GM23338 (cell line): ENCODE measurements around the gene FHL2. TPM values are rescaled to one million over a fixed set of nuclear protein-coding genes. Genes with fewer than 3 reads are reported as not detected.
A peak's percentile ranks its signal among the peaks of the same experiment; 100 is the strongest.

Experiments
- ATAC-seq: fragments of 200-7000 bp; cut with Tn5 transposase; 3 replicates; pipeline ENCODE4 v1.9.1; 2020
- DNase-seq: peaks from one replicate; pipeline ENCODE4 v3.0.0-alpha.2; 2015; ENCODE audit warnings: low spot score
- H2AFZ ChIP-seq: fragments of 200-600 bp; sonication (generic); 2 replicates; pipeline ENCODE4 v1.8.0; 2016; ENCODE audit warnings: antibody characterized with exemption, mild to moderate bottlenecking, moderate library complexity
- H3F3A ChIP-seq: fragments of 200-600 bp; sonication (generic); replicated peaks from 2 replicates; pipeline ENCODE4 v1.8.0; 2017; ENCODE audit warnings: antibody characterized with exemption, mixed run types, low read depth
- H3K27ac ChIP-seq: fragments of 200-600 bp; sonication (generic); 2 replicates; pipeline ENCODE4 v1.6.1; 2016; ENCODE audit warnings: low read depth
- H3K27me3 ChIP-seq: fragments of 200-600 bp; sonication (generic); 2 replicates; pipeline ENCODE4 v1.8.0; 2016; ENCODE audit warnings: mild to moderate bottlenecking, mixed run types, moderate library complexity; ENCODE audit not compliant: insufficient read depth
- H3K36me3 ChIP-seq: fragments of 200-600 bp; sonication (generic); 2 replicates; pipeline ENCODE4 v1.8.0; 2016; ENCODE audit warnings: mild to moderate bottlenecking; ENCODE audit not compliant: insufficient read depth
- H3K4me1 ChIP-seq: fragments of 200-600 bp; sonication (generic); 2 replicates; pipeline ENCODE4 v1.8.0; 2016; ENCODE audit warnings: mild to moderate bottlenecking, moderate library complexity; ENCODE audit not compliant: insufficient read depth
- H3K4me2 ChIP-seq: fragments of 200-600 bp; sonication (generic); 2 replicates; pipeline ENCODE4 v1.7.1; 2017; ENCODE audit warnings: mixed run types
- H3K4me3 ChIP-seq: fragments of 200-600 bp; sonication (generic); 2 replicates; pipeline ENCODE4 v1.6.1; 2016; ENCODE audit warnings: mixed run types
- H3K79me2 ChIP-seq: fragments of 200-600 bp; sonication (generic); replicated peaks from 2 replicates; pipeline ENCODE4 v1.8.0; 2017; ENCODE audit warnings: mild to moderate bottlenecking; ENCODE audit not compliant: insufficient read depth
- H3K9me2 ChIP-seq: fragments of 200-600 bp; sonication (generic); 2 replicates; pipeline ENCODE4 v1.8.0; 2017; ENCODE audit not compliant: insufficient read depth
- H4K20me1 ChIP-seq: fragments of 200-600 bp; sonication (generic); replicated peaks from 2 replicates; pipeline ENCODE4 v1.8.0; 2017; ENCODE audit warnings: mild to moderate bottlenecking; ENCODE audit not compliant: insufficient read depth
- H3K27ac Mint-ChIP-seq: 2 replicates; pipeline ENCODE4 v1.8.0; 2020; ENCODE audit warnings: inconsistent platforms, mild to moderate bottlenecking, moderate library complexity, mixed read lengths
- H3K27me3 Mint-ChIP-seq: 3 replicates; pipeline ENCODE4 v1.8.0; 2022; ENCODE audit warnings: low read depth, mild to moderate bottlenecking, moderate library complexity, mixed read lengths, inconsistent platforms; ENCODE audit not compliant: insufficient read depth, poor library complexity
- H3K36me3 Mint-ChIP-seq: 3 replicates; pipeline ENCODE4 v1.8.0; 2021; ENCODE audit warnings: low read depth, mild to moderate bottlenecking, inconsistent platforms, moderate library complexity, mixed read lengths
- H3K4me1 Mint-ChIP-seq: 3 replicates; pipeline ENCODE4 v1.8.0; 2020; ENCODE audit warnings: mild to moderate bottlenecking, inconsistent platforms, mixed read lengths
- H3K4me3 Mint-ChIP-seq: 3 replicates; pipeline ENCODE4 v1.8.0; 2021; ENCODE audit warnings: moderate library complexity, mild to moderate bottlenecking, inconsistent platforms, mixed read lengths
- H3K9me3 Mint-ChIP-seq: 3 replicates; pipeline ENCODE4 v1.8.0; 2020; ENCODE audit warnings: moderate library complexity, mild to moderate bottlenecking, inconsistent platforms, mixed read lengths
- CREB1 ChIP-seq: fragments of 250-450 bp; sonication (Bioruptor Pico); IDR thresholded peaks from 2 replicates; pipeline ENCODE4 v1.5.0; 2020; ENCODE audit warnings: low read depth, mild to moderate bottlenecking, moderate library complexity
- CTCF ChIP-seq, 2 experiments: fragments of 200-600 bp in 1 of 2; sonication (generic) in 1 of 2; conservative IDR thresholded peaks; 2 replicates each; pipeline versions ENCODE4 v1.5.1 to v1.6.1; 2016 to 2017; ENCODE audit warnings: antibody characterized with exemption in 2 of 2, low read depth in 2 of 2, mild to moderate bottlenecking in 2 of 2, moderate library complexity in 1 of 2
- EZH2 ChIP-seq: fragments of 200-600 bp; sonication (generic); IDR thresholded peaks from one replicate; pipeline ENCODE4 v1.8.0; 2017; ENCODE audit warnings: antibody characterized with exemption, mild to moderate bottlenecking, low read depth; ENCODE audit not compliant: unreplicated experiment
- EZH2phosphoT487 ChIP-seq: fragments of 200-600 bp; sonication (generic); IDR thresholded peaks from one replicate; pipeline ENCODE4 v1.8.1; 2018; ENCODE audit warnings: antibody characterized with exemption; ENCODE audit not compliant: unreplicated experiment
- POLR2AphosphoS5 ChIP-seq: IDR thresholded peaks from 2 replicates; pipeline ENCODE4 v1.6.1; 2016; ENCODE audit warnings: antibody characterized with exemption, low read depth
- STAT1 ChIP-seq: IDR thresholded peaks from one replicate; pipeline ENCODE4 v1.6.1; 2016; ENCODE audit warnings: antibody characterized with exemption; ENCODE audit not compliant: unreplicated experiment
- long read RNA-seq: library from polyadenylated mRNA; unstranded; transcript quantifications from one replicate; pipeline ENCODE4 v2.0.0, GENCODE V29; 2020; ENCODE audit not compliant: unreplicated experiment
- polyA plus RNA-seq: library from polyadenylated mRNA; unstranded; fragments of >200 nt; fragmentation: Nextera tagmentation; extraction: Ambion mirVana; gene quantifications from 2 replicates; pipeline ENCODE4 v1.2.1, GENCODE V29; 2016
- total RNA-seq: library from RNA; depleted of rRNA; stranded (reverse); fragments of >200 nt; shearing (Covaris generic); gene quantifications from 2 replicates; pipeline ENCODE4 v1.2.3, GENCODE V29; 2014; rRNA removed
- TF ChIP-seq, protein P1 (sequence below): fragments of 250-450 bp; sonication (Bioruptor Pico); IDR thresholded peaks from 2 replicates; pipeline ENCODE4 v1.5.0; 2020; ENCODE audit warnings: mild to moderate bottlenecking, moderate library complexity

The FHL2 gene, protein sequence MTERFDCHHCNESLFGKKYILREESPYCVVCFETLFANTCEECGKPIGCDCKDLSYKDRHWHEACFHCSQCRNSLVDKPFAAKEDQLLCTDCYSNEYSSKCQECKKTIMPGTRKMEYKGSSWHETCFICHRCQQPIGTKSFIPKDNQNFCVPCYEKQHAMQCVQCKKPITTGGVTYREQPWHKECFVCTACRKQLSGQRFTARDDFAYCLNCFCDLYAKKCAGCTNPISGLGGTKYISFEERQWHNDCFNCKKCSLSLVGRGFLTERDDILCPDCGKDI
- total RNA-seq: 30.9 and 35.7 TPM in 2 replicates
- 27.2 and 29.0 TPM in 2 replicates for polyA plus RNA-seq
- long read RNA-seq, transcript FHL2-201 (7 exons, 1,462 nt): minor isoform, 6 of 49 reads
- long read RNA-seq, transcript FHL2-206 (6 exons, 1,367 nt): minor isoform, 7 of 49 reads
- long read RNA-seq, transcript FHL2-202 (7 exons, 1,769 nt): minor isoform, 7 of 49 reads
- long read RNA-seq, transcript FHL2-205 (6 exons, 1,531 nt): major isoform, 23 of 49 reads
- long read RNA-seq, partial matches to known transcripts: 1 of 49 reads
- long read RNA-seq, other reads (novel, unspliced or antisense): 5 of 49 reads

DNA sequence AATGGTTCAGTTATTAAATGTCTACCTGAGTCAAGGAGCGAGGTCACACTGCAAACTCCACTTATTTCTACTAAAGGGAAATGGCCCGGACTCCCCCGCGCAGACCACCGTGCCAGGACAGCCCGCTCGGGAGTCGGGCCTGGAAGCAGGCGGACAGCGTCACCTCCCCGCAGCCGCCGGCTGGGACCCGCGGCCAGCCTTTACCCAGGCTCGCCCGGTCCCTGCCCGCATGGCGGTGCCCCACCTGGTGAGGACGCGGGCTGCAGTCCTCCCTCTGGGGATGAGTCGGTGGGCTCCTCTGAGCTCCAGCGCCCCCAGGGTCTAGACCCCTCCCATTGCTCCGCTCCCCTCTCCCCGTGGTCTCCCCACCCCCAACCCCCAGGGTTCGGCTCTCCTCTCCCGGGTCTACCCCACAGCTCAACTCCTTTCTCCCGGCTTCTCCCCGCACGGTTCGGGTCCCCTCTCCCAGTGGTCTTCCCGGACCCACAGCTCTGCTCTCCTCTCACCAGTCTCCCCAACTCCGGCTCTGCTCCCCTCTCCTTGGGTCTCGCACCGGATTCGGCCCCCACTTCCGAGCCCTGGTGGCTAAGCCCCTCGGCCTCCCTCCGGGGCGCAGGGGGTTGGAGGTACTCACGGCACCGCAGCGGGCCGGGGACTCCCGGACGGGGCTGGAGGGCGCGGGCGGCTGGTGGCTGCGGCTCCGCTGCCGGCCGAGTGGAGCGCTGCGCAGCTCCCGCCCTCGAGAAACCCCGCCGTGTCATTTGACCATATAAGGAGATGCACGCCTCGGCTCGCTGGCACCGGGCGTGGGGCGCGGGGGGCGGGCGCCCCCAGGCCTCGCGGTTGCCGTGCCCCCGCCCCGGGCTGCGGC lies at the start of gene FHL2:
Gene FHL2, minus strand, starts transcription at position 716 of the 871 bp plus-strand sequence. CDS start 12,535 bp downstream, outside the sequence.
- DNase-seq: peak; percentile 92
- Histone ChIP-seq H3K27me3 (peaks cover 26% of the 10 kb centered on the region), H3K36me3 (no peaks in the 10 kb centered on the region), H3F3A (peaks cover 4% of the 10 kb centered on the region; the same call in 1 of the 2 replicates), H3K4me3 (peak within 1 kb of the TSS; percentile 96), H3K79me2 (peaks cover 45% of the 10 kb centered on the region), H3K9me2 (no peaks in the 10 kb centered on the region), H2AFZ (peak within 1 kb of the TSS; percentile 93), H3K27ac (no peak within 1 kb of the TSS), H3K4me1 (peaks cover 8% of the 10 kb centered on the region), H4K20me1 (peaks cover 6% of the 10 kb centered on the region; the same call in 1 of the 2 replicates), H3K4me2 (peak within 1 kb of the TSS; percentile 91)
- Mint-ChIP-seq H3K4me1 (peaks cover 23% of the 10 kb centered on the region), H3K36me3 (peaks cover 20% of the 10 kb centered on the region; the same call in 2 of the 3 replicates), H3K27ac (peak within 1 kb of the TSS; percentile 68), H3K9me3 (peaks cover 6% of the 10 kb centered on the region; the same call in 2 of the 3 replicates), H3K27me3 (peaks cover 24% of the 10 kb centered on the region), H3K4me3 (peak within 1 kb of the TSS; percentile 89)
- TF ChIP-seq, protein P1, sequence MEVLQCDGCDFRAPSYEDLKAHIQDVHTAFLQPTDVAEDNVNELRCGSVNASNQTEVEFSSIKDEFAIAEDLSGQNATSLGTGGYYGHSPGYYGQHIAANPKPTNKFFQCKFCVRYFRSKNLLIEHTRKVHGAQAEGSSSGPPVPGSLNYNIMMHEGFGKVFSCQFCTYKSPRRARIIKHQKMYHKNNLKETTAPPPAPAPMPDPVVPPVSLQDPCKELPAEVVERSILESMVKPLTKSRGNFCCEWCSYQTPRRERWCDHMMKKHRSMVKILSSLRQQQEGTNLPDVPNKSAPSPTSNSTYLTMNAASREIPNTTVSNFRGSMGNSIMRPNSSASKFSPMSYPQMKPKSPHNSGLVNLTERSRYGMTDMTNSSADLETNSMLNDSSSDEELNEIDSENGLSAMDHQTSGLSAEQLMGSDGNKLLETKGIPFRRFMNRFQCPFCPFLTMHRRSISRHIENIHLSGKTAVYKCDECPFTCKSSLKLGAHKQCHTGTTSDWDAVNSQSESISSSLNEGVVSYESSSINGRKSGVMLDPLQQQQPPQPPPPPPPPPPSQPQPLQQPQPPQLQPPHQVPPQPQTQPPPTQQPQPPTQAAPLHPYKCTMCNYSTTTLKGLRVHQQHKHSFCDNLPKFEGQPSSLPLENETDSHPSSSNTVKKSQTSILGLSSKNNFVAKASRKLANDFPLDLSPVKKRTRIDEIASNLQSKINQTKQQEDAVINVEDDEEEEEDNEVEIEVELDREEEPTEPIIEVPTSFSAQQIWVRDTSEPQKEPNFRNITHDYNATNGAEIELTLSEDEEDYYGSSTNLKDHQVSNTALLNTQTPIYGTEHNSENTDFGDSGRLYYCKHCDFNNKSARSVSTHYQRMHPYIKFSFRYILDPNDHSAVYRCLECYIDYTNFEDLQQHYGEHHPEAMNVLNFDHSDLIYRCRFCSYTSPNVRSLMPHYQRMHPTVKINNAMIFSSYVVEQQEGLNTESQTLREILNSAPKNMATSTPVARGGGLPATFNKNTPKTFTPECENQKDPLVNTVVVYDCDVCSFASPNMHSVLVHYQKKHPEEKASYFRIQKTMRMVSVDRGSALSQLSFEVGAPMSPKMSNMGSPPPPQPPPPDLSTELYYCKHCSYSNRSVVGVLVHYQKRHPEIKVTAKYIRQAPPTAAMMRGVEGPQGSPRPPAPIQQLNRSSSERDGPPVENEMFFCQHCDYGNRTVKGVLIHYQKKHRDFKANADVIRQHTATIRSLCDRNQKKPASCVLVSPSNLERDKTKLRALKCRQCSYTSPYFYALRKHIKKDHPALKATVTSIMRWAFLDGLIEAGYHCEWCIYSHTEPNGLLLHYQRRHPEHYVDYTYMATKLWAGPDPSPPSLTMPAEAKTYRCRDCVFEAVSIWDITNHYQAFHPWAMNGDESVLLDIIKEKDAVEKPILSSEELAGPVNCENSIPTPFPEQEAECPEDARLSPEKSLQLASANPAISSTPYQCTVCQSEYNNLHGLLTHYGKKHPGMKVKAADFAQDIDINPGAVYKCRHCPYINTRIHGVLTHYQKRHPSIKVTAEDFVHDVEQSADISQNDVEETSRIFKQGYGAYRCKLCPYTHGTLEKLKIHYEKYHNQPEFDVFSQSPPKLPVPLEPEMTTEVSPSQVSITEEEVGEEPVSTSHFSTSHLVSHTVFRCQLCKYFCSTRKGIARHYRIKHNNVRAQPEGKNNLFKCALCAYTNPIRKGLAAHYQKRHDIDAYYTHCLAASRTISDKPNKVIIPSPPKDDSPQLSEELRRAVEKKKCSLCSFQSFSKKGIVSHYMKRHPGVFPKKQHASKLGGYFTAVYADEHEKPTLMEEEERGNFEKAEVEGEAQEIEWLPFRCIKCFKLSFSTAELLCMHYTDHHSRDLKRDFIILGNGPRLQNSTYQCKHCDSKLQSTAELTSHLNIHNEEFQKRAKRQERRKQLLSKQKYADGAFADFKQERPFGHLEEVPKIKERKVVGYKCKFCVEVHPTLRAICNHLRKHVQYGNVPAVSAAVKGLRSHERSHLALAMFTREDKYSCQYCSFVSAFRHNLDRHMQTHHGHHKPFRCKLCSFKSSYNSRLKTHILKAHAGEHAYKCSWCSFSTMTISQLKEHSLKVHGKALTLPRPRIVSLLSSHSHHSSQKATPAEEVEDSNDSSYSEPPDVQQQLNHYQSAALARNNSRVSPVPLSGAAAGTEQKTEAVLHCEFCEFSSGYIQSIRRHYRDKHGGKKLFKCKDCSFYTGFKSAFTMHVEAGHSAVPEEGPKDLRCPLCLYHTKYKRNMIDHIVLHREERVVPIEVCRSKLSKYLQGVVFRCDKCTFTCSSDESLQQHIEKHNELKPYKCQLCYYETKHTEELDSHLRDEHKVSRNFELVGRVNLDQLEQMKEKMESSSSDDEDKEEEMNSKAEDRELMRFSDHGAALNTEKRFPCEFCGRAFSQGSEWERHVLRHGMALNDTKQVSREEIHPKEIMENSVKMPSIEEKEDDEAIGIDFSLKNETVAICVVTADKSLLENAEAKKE (CRISPR knock-in tag): no peak
- TF ChIP-seq POLR2AphosphoS5 (peak; percentile 76), EZH2phosphoT487 (no peak), CTCF (conservative IDR thresholded peaks at IDR 0.05; ENCODE audit: low read depth in 2 of 2) (peak; percentile 24 to 42; a peak in 2 of 4 replicates), EZH2 (no peak), CREB1 (CRISPR knock-in tag) (no peak), STAT1 (no peak)
- peak; percentile 86 for ATAC-seq
